ENCODE data around the gene ADAP2.

GRCh38 chr17:30928584-30928983, 6.8 kb downstream of the ADAP2 start:
- TF ChIP-seq CTCF (IDR thresholded peaks at IDR 0.05): no peak
- no peak for TF ChIP-seq POLR2A (IDR thresholded peaks at IDR 0.05)
